SK-N-SH treated with all-trans-retinoic acid at 6 μM for 48 hours (cell line): Measurements from ENCODE around the gene CRCP.

Source experiments
- ARNTL ChIP-seq: fragments of 450-650 bp; formaldehyde crosslinking; IDR thresholded peaks from 2 replicates; pipeline ENCODE4 v1.5.0; 2020; ENCODE audit warnings: low read depth, mild to moderate bottlenecking, moderate library complexity, borderline replicate concordance
- GLIS3 ChIP-seq: fragments of 250-450 bp; sonication (Bioruptor Pico); IDR thresholded peaks from 2 replicates; pipeline ENCODE4 v1.5.0; 2020; ENCODE audit warnings: mild to moderate bottlenecking, moderate library complexity
- PPARA ChIP-seq: fragments of 250-450 bp; sonication (Bioruptor Pico); IDR thresholded peaks from 2 replicates; pipeline ENCODE4 v1.5.0; 2020; ENCODE audit warnings: mild to moderate bottlenecking, borderline replicate concordance
- TCF4 ChIP-seq: fragments of 250-450 bp; sonication (Bioruptor Pico); IDR thresholded peaks from 2 replicates; pipeline ENCODE4 v1.8.0; 2021; ENCODE audit warnings: mild to moderate bottlenecking, moderate library complexity, borderline replicate concordance
- TF ChIP-seq, protein P1 (sequence below): fragments of 250-450 bp; sonication (Bioruptor Pico); IDR thresholded peaks from 2 replicates; pipeline ENCODE4 v1.8.0; 2020; ENCODE audit warnings: mild to moderate bottlenecking, moderate library complexity, borderline replicate concordance

DNA sequence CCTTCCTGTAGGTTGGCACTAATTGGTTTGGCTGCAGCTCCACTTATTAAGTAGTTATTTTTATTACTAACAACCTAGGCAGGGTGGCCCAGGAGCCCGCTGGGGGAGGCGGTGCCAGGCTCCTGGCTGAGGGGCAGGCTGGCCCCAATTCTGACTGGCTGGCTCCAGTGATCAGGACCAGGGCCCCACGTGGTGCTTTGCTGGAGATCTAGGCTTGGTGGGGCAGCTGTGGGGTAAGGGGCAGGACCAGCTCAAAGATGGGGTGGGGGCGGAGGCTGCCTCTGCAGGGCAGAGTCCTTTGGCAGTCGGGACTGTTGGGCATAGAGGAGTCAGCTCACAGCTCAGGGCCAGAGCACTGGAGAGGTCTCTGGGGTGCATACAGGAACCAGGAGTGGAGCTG is 36.6 kb upstream of the CRCP start:
- TF ChIP-seq, protein P1, sequence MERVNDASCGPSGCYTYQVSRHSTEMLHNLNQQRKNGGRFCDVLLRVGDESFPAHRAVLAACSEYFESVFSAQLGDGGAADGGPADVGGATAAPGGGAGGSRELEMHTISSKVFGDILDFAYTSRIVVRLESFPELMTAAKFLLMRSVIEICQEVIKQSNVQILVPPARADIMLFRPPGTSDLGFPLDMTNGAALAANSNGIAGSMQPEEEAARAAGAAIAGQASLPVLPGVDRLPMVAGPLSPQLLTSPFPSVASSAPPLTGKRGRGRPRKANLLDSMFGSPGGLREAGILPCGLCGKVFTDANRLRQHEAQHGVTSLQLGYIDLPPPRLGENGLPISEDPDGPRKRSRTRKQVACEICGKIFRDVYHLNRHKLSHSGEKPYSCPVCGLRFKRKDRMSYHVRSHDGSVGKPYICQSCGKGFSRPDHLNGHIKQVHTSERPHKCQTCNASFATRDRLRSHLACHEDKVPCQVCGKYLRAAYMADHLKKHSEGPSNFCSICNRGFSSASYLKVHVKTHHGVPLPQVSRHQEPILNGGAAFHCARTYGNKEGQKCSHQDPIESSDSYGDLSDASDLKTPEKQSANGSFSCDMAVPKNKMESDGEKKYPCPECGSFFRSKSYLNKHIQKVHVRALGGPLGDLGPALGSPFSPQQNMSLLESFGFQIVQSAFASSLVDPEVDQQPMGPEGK (CRISPR knock-in tag) = no peak
- TF ChIP-seq TCF4 (CRISPR knock-in tag) (no peak), GLIS3 (no peak), ARNTL (CRISPR knock-in tag) (no peak), PPARA (CRISPR knock-in tag) (no peak)
